ENCODE results near the gene APELA. TPM values are rescaled to one million over a fixed set of nuclear protein-coding genes. Genes with fewer than 3 reads are reported as not detected.

Gene APELA
- total RNA-seq, result under 1 TPM in 1 of 7 donors, not detected in 6; 0.10 TPM
- not detected for polyA plus RNA-seq
- long read RNA-seq, donor 1, result 0 reads
- long read RNA-seq, donor 2, result 0 reads
- long read RNA-seq, donor 3, result 0 reads

- intact Hi-C loops (cut with DNase I), result no loop called here
- WGBS, 3 donors, result 11 to 24% (median 15%) methylated on average over 7 of the region's 7 CpGs
- no peaks in the 10 kb centered on the region for H3K4me1 ChIP-seq (ENCODE audit: insufficient read depth)
- H3K4me3 ChIP-seq, result no peak within 1 kb of the TSS
- no peak within 1 kb of the TSS for H3K27ac ChIP-seq
- H3K36me3 ChIP-seq, result no peaks in the 10 kb centered on the region
- H3K27me3 ChIP-seq, result no peaks in the 10 kb centered on the region
- no peaks in the 10 kb centered on the region for H3K9me3 ChIP-seq
- no peak for DNase-seq
- TF ChIP-seq CTCF (IDR thresholded peaks at IDR 0.05), result no peak
- no peak for TF ChIP-seq POLR2A (IDR thresholded peaks at IDR 0.05)
- no peak for TF ChIP-seq EP300 (IDR thresholded peaks at IDR 0.05)
Measured at GRCh38 chr4:164876700-164877324, at the start of gene APELA. Gene APELA, plus strand, starts transcription at chr4:164877178. Its CDS starts 154 bp downstream, at chr4:164877332.

- no peak for DNase-seq
- TF ChIP-seq POLR2A (IDR thresholded peaks at IDR 0.05) (no peak), CTCF (IDR thresholded peaks at IDR 0.05) (no peak), EP300 (IDR thresholded peaks at IDR 0.05) (no peak)
- intact Hi-C loops (cut with DNase I), result no loop called here
- H3K27ac ChIP-seq, result no peak overlapping the region
- no peaks in the 10 kb centered on the region for H3K9me3 ChIP-seq
- H3K4me3 ChIP-seq, result no peak overlapping the region
- no peaks in the 10 kb centered on the region for H3K4me1 ChIP-seq (ENCODE audit: insufficient read depth)
- no peaks in the 10 kb centered on the region for H3K27me3 ChIP-seq
- H3K36me3 ChIP-seq, result no peaks in the 10 kb centered on the region
- WGBS, 3 donors, result 78 to 85% (median 81%) methylated on average over 3 of the region's 3 CpGs
Measured at GRCh38 chr4:164828955-164829354, 48.0 kb upstream of the APELA start.

- H3K4me1 ChIP-seq (ENCODE audit: insufficient read depth), result no peaks in the 10 kb centered on the region
- no peaks in the 10 kb centered on the region for H3K9me3 ChIP-seq
- DNase-seq, result no peak
- no peaks in the 10 kb centered on the region for H3K27me3 ChIP-seq
- TF ChIP-seq EP300 (IDR thresholded peaks at IDR 0.05), result no peak
- no peak for TF ChIP-seq POLR2A (IDR thresholded peaks at IDR 0.05)
- no peak for TF ChIP-seq CTCF (IDR thresholded peaks at IDR 0.05)
- intact Hi-C loops (cut with DNase I), result no loop called here
- WGBS, 3 donors, result 17 to 30% (median 19%) methylated on average over 4 of the region's 4 CpGs
- no peak overlapping the region for H3K27ac ChIP-seq
- no peak overlapping the region for H3K4me3 ChIP-seq
- H3K36me3 ChIP-seq, result no peaks in the 10 kb centered on the region
Measured at GRCh38 chr4:164846566-164846965, 30.4 kb upstream of the APELA start.

GRCh38 chr4:164847016-164847415, 30.0 kb upstream of the APELA start:
- Histone ChIP-seq H3K4me3 (no peak overlapping the region), H3K9me3 (no peaks in the 10 kb centered on the region), H3K27me3 (no peaks in the 10 kb centered on the region), H3K4me1 (ENCODE audit: insufficient read depth) (no peaks in the 10 kb centered on the region), H3K27ac (no peak overlapping the region), H3K36me3 (no peaks in the 10 kb centered on the region)
- WGBS, 3 donors, result 31 to 48% (median 39%) methylated on average over 3 of the region's 3 CpGs
- no peak for DNase-seq
- intact Hi-C loops (cut with DNase I), result no loop called here
- no peak for TF ChIP-seq EP300 (IDR thresholded peaks at IDR 0.05)
- TF ChIP-seq POLR2A (IDR thresholded peaks at IDR 0.05), result no peak
- no peak for TF ChIP-seq CTCF (IDR thresholded peaks at IDR 0.05)
